CD4-positive, alpha-beta T cell treated with Interleukin-1 beta for 1 hour (primary cell): ENCODE results near the gene UBE2Z.
"Not testable (repeated sequence)": the region's sequence is repeated elsewhere in the genome, so short reads cannot be mapped to it uniquely, and the experiment has no call there.

Experiments used
- DNase-seq, 2 donors: peaks; one replicate each; pipeline ENCODE4 v3.0.0-alpha.2; 2020 to 2022

UBE2Z gene

GRCh38 chr17:48905987-48906515, 2.2 kb upstream of the UBE2Z start:
- no peak for DNase-seq

GRCh38 chr17:48907713-48908046, 527 bp upstream of the UBE2Z start:
- no peak for DNase-seq

- peak; percentile 88 to 89 for DNase-seq
These were observed 717 bp downstream of the UBE2Z start for GRCh38 chr17:48908853-48909394.

- DNase-seq = no peak
These were observed 1.6 kb downstream of the UBE2Z start for GRCh38 chr17:48909783-48910182.

GRCh38 chr17:48910370-48910769, 2.2 kb downstream of the UBE2Z start:
- DNase-seq = no peak

- no peak for DNase-seq
These were observed 4.3 kb downstream of the UBE2Z start for GRCh38 chr17:48912476-48912875.

- DNase-seq = peak; percentile 54 to 57
These were observed 7.5 kb downstream of the UBE2Z start for GRCh38 chr17:48915459-48916282.

GRCh38 chr17:48925251-48925990, 17.2 kb downstream of the UBE2Z start:
- DNase-seq = no peak

- no peak for DNase-seq
These were observed 17.8 kb downstream of the UBE2Z start for GRCh38 chr17:48925991-48926342.

- DNase-seq = no peak
These were observed 20.0 kb downstream of the UBE2Z start for GRCh38 chr17:48927978-48928745.

GRCh38 chr17:48928876-48929811, 20.9 kb downstream of the UBE2Z start:
- DNase-seq = no peak

GRCh38 chr17:48929812-48930165, 21.6 kb downstream of the UBE2Z start:
- DNase-seq = no peak

- no peak for DNase-seq
These were observed 22.2 kb downstream of the UBE2Z start for GRCh38 chr17:48930435-48930873.

- no peak for DNase-seq
These were observed 24.8 kb downstream of the UBE2Z start for GRCh38 chr17:48933035-48933434.

- peak; percentile 90 to 91 for DNase-seq
These were observed 36.5 kb downstream of the UBE2Z start, which contains the start of gene SNF8 for GRCh38 chr17:48944515-48945260. Gene SNF8, minus strand, starts transcription at chr17:48944842. Its CDS starts 108 bp downstream, at chr17:48944734.

- DNase-seq = not testable (repeated sequence)
These were observed 37.0 kb downstream of the UBE2Z start for GRCh38 chr17:48945261-48945651.

- DNase-seq = no peak
These were observed 43.4 kb downstream of the UBE2Z start for GRCh38 chr17:48951572-48951971.

- DNase-seq = peak in 1 of 2 donors; percentile 6
These were observed 44.7 kb downstream of the UBE2Z start for GRCh38 chr17:48952904-48953303.

- DNase-seq = no peak
These were observed 46.1 kb downstream of the UBE2Z start for GRCh38 chr17:48954300-48954755.

GRCh38 chr17:48960834-48961515, 52.8 kb downstream of the UBE2Z start:
- no peak for DNase-seq
